ENCODE data around the gene TSPEAR.

DNA sequence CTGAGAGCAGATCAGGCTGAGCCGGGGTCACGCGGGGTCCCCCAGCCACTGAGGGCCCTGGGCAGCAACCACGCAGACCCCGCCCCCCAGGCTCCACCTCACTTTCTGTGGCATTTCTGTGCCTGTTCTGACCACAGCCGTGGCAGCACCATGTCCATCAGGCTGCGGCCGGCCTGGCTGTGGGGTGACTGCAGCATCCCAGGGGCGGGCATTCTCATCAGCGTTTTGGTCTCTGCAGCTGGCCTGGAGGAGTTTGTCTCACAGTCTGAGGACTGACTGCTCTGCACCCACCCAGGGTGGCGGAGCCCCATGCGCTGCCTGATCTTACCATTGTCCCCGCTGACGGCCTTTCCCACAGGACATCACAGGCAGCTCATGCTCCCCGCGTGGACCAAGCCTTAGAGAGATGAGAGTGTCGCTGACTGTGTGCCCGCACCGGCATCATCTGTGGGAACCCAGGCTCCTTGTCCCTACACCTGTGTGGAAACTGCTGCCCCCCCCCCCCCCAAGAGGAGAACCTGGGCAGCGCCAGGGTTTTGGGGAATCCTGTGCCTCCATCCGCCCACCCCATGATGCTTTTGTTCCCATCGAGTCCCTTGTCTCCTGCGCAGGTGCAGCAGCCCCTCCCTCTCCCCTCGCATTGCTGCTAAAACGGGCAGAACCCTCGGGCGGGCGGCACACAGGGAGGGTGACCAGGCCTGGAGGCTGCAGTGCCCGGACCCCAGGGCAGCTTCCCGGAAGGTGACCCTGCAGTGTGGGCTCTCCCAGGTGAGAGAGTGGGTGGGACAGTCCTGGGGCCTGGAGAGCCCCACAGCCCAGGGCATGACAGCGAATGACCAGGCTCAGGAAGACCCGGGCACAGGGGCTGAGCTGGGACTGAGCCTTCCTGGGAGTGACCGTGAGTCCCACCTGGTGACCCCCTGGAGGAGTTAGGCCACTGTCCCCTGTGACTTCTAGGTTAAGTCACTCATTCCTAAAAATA lies 173.2 kb downstream of the TSPEAR start:
- TF ChIP-seq, protein P1, sequence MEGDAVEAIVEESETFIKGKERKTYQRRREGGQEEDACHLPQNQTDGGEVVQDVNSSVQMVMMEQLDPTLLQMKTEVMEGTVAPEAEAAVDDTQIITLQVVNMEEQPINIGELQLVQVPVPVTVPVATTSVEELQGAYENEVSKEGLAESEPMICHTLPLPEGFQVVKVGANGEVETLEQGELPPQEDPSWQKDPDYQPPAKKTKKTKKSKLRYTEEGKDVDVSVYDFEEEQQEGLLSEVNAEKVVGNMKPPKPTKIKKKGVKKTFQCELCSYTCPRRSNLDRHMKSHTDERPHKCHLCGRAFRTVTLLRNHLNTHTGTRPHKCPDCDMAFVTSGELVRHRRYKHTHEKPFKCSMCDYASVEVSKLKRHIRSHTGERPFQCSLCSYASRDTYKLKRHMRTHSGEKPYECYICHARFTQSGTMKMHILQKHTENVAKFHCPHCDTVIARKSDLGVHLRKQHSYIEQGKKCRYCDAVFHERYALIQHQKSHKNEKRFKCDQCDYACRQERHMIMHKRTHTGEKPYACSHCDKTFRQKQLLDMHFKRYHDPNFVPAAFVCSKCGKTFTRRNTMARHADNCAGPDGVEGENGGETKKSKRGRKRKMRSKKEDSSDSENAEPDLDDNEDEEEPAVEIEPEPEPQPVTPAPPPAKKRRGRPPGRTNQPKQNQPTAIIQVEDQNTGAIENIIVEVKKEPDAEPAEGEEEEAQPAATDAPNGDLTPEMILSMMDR (IDR thresholded peaks at IDR 0.05) = no peak
- TF ChIP-seq POLR2AphosphoS5 (IDR thresholded peaks at IDR 0.05) = no peak
